GM19023 (cell line): ENCODE results near the gene RAF1.

Experiments
- ATAC-seq: cut with Tn5 transposase; IDR thresholded peaks from one replicate; pipeline ENCODE4 v1.9.1; 2021; ENCODE audit warnings: mild to moderate bottlenecking, moderate library complexity; ENCODE audit not compliant: unreplicated experiment

The RAF1 gene

GRCh38 chr3:12601072-12601471 lies 62.8 kb downstream of the RAF1 start:
- ATAC-seq = no peak

DNA sequence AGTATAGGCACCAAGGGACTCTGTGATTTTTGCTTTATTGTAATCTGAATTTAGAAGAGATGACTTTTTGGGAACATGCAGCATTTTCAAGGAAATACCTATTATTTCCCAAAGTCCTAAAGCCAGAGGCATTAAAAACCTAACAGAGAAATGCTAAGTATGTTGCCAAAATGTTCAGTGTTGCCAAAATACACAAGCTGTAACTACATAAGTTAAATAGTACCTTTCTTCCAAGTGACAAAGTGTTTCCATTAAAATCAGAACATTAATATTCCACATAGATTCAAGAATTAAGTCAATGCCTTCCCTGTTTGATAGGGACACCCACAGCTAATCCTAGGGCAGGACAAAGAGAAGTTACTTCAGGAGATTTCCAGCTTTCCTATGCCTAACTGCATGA lies 65.0 kb downstream of the RAF1 start:
- ATAC-seq = no peak

GRCh38 chr3:12593473-12593872 lies 70.4 kb downstream of the RAF1 start:
- no peak for ATAC-seq

DNA sequence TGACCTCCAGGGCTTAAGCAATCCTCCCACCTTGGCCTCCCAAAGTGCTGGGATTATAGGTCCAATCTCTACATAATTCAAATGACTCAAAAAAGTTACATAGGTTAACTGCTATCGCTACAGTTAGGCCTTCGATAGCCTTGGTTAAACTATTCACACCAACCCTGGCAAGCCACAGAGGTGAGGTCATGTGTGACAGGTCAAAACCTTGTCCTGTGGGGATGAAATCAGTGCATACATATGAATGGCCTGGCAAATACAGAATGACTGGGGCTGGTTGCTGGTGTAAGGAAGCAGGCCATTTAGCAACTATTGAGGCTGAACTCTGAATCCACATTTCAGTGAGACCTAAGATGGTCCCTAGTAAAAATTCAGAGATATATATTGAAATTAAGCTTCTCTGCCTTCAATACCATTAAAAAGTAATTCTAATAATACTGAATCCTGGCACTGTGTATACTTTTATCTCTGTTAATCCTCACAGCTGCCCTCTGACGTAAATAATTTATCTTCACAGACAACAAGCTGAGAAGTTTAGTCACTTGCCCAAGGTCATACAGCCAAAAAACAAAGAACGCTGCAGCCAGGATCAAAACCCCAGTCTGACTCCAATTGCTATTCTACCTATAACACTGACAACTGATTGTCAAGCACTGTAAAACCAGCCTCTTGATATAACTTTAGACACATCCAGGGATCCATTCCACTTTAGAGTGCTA lies 71.8 kb downstream of the RAF1 start:
- no peak for ATAC-seq

GRCh38 chr3:12591456-12591855 lies 72.5 kb downstream of the RAF1 start:
- no peak for ATAC-seq

GRCh38 chr3:12590096-12590495 lies 73.8 kb downstream of the RAF1 start:
- no peak for ATAC-seq

DNA sequence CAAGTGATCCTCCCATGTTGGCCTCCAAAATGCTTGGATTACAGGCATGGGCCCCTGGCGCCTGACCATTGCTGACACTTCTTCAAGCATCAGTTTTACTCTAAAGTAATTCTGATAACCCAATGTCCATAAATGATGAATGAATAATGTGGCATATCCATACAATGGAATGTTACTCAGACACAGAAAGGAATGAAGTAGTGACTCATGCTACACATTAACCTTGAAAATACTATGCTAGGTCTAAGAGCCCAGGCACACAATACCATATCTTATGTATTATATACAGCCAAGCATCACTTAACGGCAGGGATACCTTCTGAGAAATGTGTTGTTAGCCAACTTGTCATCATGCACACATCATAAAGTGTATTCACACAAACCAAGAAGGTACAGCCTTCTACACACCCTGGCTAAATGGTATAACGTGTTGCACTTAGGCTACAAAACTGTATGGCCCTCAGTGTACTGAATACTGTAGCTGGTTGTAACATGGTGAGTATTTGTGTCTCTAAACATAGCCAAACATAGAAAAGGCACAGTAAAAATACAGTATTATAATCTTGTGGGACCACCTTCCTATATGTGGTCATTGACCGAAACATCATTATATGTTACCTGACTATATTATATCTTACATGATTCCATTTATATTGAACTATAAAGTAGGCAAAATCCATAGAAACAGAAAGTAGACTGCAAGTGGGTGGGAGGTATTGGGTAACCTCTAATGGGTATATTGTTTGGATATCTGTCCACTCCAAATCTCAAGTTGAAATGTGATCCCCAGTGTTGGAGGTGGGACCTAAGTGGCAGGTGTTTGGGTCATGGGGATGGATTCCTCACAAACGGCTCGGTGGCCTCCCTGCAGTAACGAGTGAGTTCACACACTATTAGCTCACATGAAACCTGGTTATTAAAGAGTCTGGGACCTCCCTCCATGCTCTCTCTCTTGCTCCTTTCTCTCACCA lies 75.6 kb downstream of the RAF1 start:
- no peak for ATAC-seq

DNA sequence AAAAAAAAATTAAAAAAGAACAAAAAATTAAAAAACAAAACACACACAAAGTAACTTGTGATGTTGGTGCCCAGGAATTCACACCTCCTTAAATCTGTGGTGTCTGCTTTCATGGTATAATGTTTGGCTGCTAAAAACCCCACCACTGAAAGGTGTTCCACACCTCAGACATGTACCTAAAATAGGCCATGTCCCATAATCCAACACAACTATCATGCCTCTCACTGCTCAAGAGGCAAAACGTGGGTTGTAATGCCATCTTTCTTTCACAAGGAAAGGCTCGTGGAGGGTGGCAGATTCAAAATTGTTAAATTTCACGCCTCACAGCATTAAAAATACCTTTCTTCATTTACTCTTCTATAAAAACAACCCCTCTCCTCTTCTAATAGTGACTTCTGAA lies 77.5 kb downstream of the RAF1 start:
- no peak for ATAC-seq

DNA sequence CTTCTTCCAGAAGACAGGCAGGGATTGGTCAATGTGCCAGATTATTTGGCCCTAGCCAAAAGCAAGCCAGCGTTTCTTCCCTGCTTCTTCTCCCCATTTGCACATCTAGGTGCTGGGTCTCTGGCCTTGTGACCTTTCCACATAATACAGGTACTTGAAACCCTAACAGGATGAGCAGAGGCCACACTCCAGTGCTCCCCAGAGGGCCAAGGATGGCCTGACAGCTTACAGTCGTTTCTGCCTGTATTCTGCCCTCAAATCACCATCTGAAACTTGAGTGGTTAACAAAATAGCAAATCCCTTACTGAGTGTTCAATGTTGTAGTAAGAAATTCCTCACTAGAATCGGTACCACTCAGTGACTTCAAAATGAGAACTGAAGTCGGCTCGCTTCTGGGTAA lies 77.9 kb downstream of the RAF1 start:
- ATAC-seq = no peak

DNA sequence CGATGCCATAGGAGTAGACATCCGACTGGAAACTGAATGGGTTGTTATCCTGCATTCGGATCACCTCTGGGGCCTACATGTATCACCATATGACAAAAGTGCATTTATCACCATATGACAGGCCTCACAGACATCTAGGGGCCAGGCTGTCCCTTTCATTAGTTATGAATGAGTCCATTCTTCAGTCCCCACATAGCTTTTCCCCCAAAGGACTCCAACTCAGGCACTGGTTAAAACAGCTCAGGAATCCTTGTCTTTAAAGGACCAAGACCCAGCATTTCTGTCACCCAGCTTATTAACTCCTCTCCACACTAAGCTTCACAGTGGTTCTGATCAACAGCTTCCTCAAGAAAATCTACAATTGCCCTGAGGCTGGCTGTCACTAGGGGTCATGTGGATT lies 78.7 kb downstream of the RAF1 start:
- ATAC-seq = no peak

GRCh38 chr3:12584083-12584482 lies 79.8 kb downstream of the RAF1 start:
- no peak for ATAC-seq

GRCh38 chr3:12583280-12583679 lies 80.6 kb downstream of the RAF1 start:
- ATAC-seq = no peak

GRCh38 chr3:12582730-12583129 lies 81.2 kb downstream of the RAF1 start:
- no peak for ATAC-seq

GRCh38 chr3:12579905-12580304 lies 84.0 kb downstream of the RAF1 start:
- no peak for ATAC-seq

DNA sequence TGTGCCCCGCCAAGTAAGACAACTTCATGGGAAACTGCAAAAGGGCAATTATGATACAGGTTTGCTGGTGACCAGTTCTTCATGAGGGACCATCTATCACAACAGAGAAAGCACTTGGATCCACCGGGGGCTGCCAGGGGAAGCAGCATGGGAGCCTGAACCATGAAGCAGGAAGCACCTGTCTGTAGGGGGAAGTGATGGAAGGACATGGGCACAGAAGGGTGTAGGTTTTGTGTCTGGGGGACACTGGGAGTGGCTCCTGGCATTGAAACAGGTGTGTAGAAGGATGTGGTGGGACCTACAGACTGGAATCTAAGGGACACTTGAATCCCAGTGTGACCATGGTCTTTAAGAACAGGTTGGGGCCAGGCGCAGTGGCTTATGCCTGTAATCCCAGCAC lies 84.5 kb downstream of the RAF1 start:
- ATAC-seq = no peak

DNA sequence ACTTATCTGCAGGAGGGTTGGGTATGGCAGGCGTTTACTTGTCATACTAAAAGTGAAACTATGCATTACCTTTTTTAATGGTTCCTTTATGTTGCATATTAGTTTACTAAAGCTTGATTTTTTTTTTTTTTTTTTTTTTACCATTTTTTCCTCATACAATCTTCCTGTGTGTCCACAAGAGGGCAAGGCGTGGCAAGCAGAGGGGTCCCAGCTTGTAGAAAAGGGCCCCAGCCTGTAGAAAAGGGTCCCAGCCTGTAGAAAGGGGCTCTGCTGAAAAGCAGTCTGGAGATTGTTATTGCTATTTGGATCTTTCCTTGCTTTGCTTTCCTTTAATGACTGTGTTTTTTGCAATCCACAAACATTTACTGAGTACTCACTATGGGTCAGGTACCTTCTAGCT lies 85.2 kb downstream of the RAF1 start:
- no peak for ATAC-seq

- ATAC-seq = no peak
Observed at GRCh38 chr3:12577379-12577778, 86.5 kb downstream of the RAF1 start.

- ATAC-seq = no peak
Observed at GRCh38 chr3:12574661-12575060, 89.3 kb downstream of the RAF1 start.

- ATAC-seq = no peak
Observed at GRCh38 chr3:12574131-12574530, 89.8 kb downstream of the RAF1 start.

DNA sequence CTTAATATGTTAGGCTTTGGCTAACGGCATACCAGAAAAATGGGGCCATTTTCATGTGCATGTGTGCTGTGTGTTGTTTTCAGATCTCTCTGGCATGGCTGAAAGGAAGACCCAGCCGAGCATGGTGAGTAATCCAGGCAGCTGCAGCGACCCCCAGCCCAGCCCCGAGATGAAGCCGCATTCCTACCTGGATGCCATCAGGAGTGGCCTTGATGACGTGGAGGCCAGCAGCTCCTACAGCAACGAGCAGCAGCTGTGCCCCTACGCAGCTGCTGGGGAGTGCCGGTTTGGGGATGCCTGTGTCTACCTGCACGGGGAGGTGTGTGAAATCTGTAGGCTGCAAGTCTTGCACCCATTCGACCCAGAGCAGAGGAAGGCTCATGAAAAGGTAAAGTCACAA lies 91.9 kb downstream of the RAF1 start:
- ATAC-seq = no peak

DNA sequence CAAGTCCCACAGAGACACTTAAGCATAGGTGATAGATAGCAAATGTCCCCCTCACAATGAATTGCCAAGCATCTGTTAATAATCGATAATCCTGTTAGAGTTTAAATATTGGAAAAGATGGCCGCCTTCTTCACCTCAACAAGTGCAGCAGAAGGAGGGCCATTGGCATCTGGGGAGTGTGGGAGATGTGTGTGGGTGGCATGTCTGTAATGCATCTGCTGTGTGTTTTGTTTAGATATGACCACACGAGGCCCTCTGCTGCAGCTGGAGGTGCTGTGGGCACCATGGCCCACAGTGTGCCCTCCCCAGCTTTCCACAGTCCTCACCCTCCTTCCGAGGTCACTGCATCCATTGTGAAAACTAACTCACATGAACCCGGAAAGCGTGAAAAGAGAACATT lies 94.1 kb downstream of the RAF1 start:
- ATAC-seq = no peak

DNA sequence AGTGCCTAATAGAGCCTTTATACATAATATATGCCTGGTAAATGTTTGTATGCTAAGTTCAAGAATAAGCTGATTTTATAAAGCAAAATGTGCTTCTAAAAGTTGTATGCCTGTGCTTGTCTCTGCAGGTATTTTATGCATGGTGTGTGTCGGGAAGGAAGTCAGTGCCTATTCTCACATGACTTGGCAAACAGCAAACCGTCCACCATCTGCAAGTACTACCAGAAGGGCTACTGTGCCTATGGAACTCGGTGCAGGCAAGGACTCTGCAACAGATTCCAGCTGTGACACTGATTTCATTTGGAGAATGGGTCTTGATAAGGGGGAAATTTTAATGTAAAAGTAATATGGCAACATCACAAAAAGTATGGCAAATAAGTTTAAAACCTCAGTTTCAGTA lies 95.2 kb downstream of the RAF1 start:
- no peak for ATAC-seq
